Measurements from ENCODE around the gene CNDP2.

Gene CNDP2

GRCh38 chr18:74534981-74535649 lies 39.0 kb downstream of the CNDP2 start:
- no peak for DNase-seq (ENCODE audit: extremely low spot score)
- ChIA-PET POLR2A (no interaction called here), CTCF (no interaction called here)
- no peak for TF ChIP-seq LEF1 (IDR thresholded peaks at IDR 0.05; ENCODE audit: borderline replicate concordance)
- no peak for TF ChIP-seq L3MBTL2 (conservative IDR thresholded peaks at IDR 0.05)
- TF ChIP-seq FOXA1 (IDR thresholded peaks at IDR 0.05) = no peak
- no peak for TF ChIP-seq FOXM1 (IDR thresholded peaks at IDR 0.05; ENCODE audit: borderline replicate concordance)
- TF ChIP-seq PKNOX1 (IDR thresholded peaks at IDR 0.05) = no peak
- TF ChIP-seq ELF4 (IDR thresholded peaks at IDR 0.05) = no peak
- no peak for TF ChIP-seq TARDBP (IDR thresholded peaks at IDR 0.05)
- TF ChIP-seq CTBP1 (IDR thresholded peaks at IDR 0.05; ENCODE audit: borderline replicate concordance) = no peak
- TF ChIP-seq ZNF384 (IDR thresholded peaks at IDR 0.05) = no peak
- no peak for TF ChIP-seq SP1 (IDR thresholded peaks at IDR 0.05)
- no peak for TF ChIP-seq BHLHE40 (IDR thresholded peaks at IDR 0.05; ENCODE audit: borderline replicate concordance)
- TF ChIP-seq HDGF (IDR thresholded peaks at IDR 0.05; ENCODE audit: borderline replicate concordance) = no peak
- TF ChIP-seq NFRKB (IDR thresholded peaks at IDR 0.05) = no peak
- no peak for TF ChIP-seq ARNT (IDR thresholded peaks at IDR 0.05)
- no peak for TF ChIP-seq SUZ12 (IDR thresholded peaks at IDR 0.05)
- no peak for TF ChIP-seq FOXK2 (IDR thresholded peaks at IDR 0.05)

- ChIA-PET CTCF (no interaction called here), POLR2A (no interaction called here)
- no peak for DNase-seq (ENCODE audit: extremely low spot score)
- no peak for TF ChIP-seq HDGF (IDR thresholded peaks at IDR 0.05; ENCODE audit: borderline replicate concordance)
- TF ChIP-seq ELF4 (IDR thresholded peaks at IDR 0.05) = no peak
- no peak for TF ChIP-seq CTBP1 (IDR thresholded peaks at IDR 0.05; ENCODE audit: borderline replicate concordance)
- TF ChIP-seq FOXK2 (IDR thresholded peaks at IDR 0.05) = no peak
- no peak for TF ChIP-seq NFRKB (IDR thresholded peaks at IDR 0.05)
- TF ChIP-seq L3MBTL2 (conservative IDR thresholded peaks at IDR 0.05) = no peak
- TF ChIP-seq LEF1 (IDR thresholded peaks at IDR 0.05; ENCODE audit: borderline replicate concordance) = no peak
- no peak for TF ChIP-seq FOXA1 (IDR thresholded peaks at IDR 0.05)
- no peak for TF ChIP-seq ARNT (IDR thresholded peaks at IDR 0.05)
- no peak for TF ChIP-seq ZNF384 (IDR thresholded peaks at IDR 0.05)
- no peak for TF ChIP-seq FOXM1 (IDR thresholded peaks at IDR 0.05; ENCODE audit: borderline replicate concordance)
Measured at GRCh38 chr18:74539289-74539688, 43.1 kb downstream of the CNDP2 start.

- ChIA-PET CTCF (no interaction called here), POLR2A (no interaction called here)
- no peak for DNase-seq (ENCODE audit: extremely low spot score)
- no peak for TF ChIP-seq FOXK2 (IDR thresholded peaks at IDR 0.05)
- TF ChIP-seq CTBP1 (IDR thresholded peaks at IDR 0.05; ENCODE audit: borderline replicate concordance) = no peak
- TF ChIP-seq PKNOX1 (IDR thresholded peaks at IDR 0.05) = no peak
- no peak for TF ChIP-seq TARDBP (IDR thresholded peaks at IDR 0.05)
- TF ChIP-seq FOXM1 (IDR thresholded peaks at IDR 0.05; ENCODE audit: borderline replicate concordance) = no peak
- TF ChIP-seq SP1 (IDR thresholded peaks at IDR 0.05) = no peak
- TF ChIP-seq NFRKB (IDR thresholded peaks at IDR 0.05) = no peak
- TF ChIP-seq FOXA1 (IDR thresholded peaks at IDR 0.05) = no peak
- TF ChIP-seq ZNF384 (IDR thresholded peaks at IDR 0.05) = no peak
- no peak for TF ChIP-seq SUZ12 (IDR thresholded peaks at IDR 0.05)
Measured at GRCh38 chr18:74540652-74541421, 44.7 kb downstream of the CNDP2 start.

GRCh38 chr18:74541703-74542555 lies 45.8 kb downstream of the CNDP2 start:
- no peak for DNase-seq (ENCODE audit: extremely low spot score)
- CTCF ChIA-PET = no interaction called here
- POLR2A ChIA-PET = no interaction called here
- TF ChIP-seq FOXA1 (IDR thresholded peaks at IDR 0.05) = no peak
- TF ChIP-seq BHLHE40 (IDR thresholded peaks at IDR 0.05; ENCODE audit: borderline replicate concordance) = no peak
- no peak for TF ChIP-seq TARDBP (IDR thresholded peaks at IDR 0.05)
- TF ChIP-seq FOXK2 (IDR thresholded peaks at IDR 0.05) = no peak
- no peak for TF ChIP-seq SP1 (IDR thresholded peaks at IDR 0.05)
- TF ChIP-seq ARNT (IDR thresholded peaks at IDR 0.05) = no peak
- TF ChIP-seq L3MBTL2 (conservative IDR thresholded peaks at IDR 0.05) = no peak
- no peak for TF ChIP-seq FOXM1 (IDR thresholded peaks at IDR 0.05; ENCODE audit: borderline replicate concordance)
- TF ChIP-seq ZNF384 (IDR thresholded peaks at IDR 0.05) = no peak
- TF ChIP-seq SUZ12 (IDR thresholded peaks at IDR 0.05) = no peak
- TF ChIP-seq HDGF (IDR thresholded peaks at IDR 0.05; ENCODE audit: borderline replicate concordance) = no peak
- no peak for TF ChIP-seq CTBP1 (IDR thresholded peaks at IDR 0.05; ENCODE audit: borderline replicate concordance)
- no peak for TF ChIP-seq ELF4 (IDR thresholded peaks at IDR 0.05)
- no peak for TF ChIP-seq NFRKB (IDR thresholded peaks at IDR 0.05)
- TF ChIP-seq PKNOX1 (IDR thresholded peaks at IDR 0.05) = no peak
- no peak for TF ChIP-seq LEF1 (IDR thresholded peaks at IDR 0.05; ENCODE audit: borderline replicate concordance)

- ChIA-PET POLR2A (no interaction called here), CTCF (no interaction called here)
- no peak for TF ChIP-seq TARDBP (IDR thresholded peaks at IDR 0.05)
- TF ChIP-seq HDGF (IDR thresholded peaks at IDR 0.05; ENCODE audit: borderline replicate concordance) = no peak
- no peak for TF ChIP-seq L3MBTL2 (conservative IDR thresholded peaks at IDR 0.05)
- no peak for TF ChIP-seq CTBP1 (IDR thresholded peaks at IDR 0.05; ENCODE audit: borderline replicate concordance)
- TF ChIP-seq FOXM1 (IDR thresholded peaks at IDR 0.05; ENCODE audit: borderline replicate concordance) = no peak
- TF ChIP-seq NFRKB (IDR thresholded peaks at IDR 0.05) = no peak
- no peak for TF ChIP-seq FOXA1 (IDR thresholded peaks at IDR 0.05)
- no peak for TF ChIP-seq SP1 (IDR thresholded peaks at IDR 0.05)
- no peak for TF ChIP-seq BHLHE40 (IDR thresholded peaks at IDR 0.05; ENCODE audit: borderline replicate concordance)
- TF ChIP-seq FOXK2 (IDR thresholded peaks at IDR 0.05) = no peak
- TF ChIP-seq ZNF384 (IDR thresholded peaks at IDR 0.05) = no peak
- no peak for DNase-seq (ENCODE audit: extremely low spot score)
Measured at GRCh38 chr18:74544898-74545297, 48.7 kb downstream of the CNDP2 start.
